ENCODE measurements around the gene MORC4. TPM values are rescaled to one million over a fixed set of nuclear protein-coding genes. Genes with fewer than 3 reads are reported as not detected.

The MORC4 gene
- total RNA-seq, 1 experiment from 2014 or later = 69.7 TPM

GRCh38 chrX:106964290-106964689 is 35.7 kb downstream of the MORC4 start:
- H3K27me3 Mint-ChIP-seq (ENCODE audit: insufficient read depth, unreplicated experiment) = no peaks in the 10 kb centered on the region

GRCh38 chrX:106963111-106963510 is 36.9 kb downstream of the MORC4 start:
- H3K36me3 Mint-ChIP-seq (ENCODE audit: insufficient read depth, unreplicated experiment) = peaks cover 38% of the 10 kb centered on the region

More at GRCh38 chrX:106964290-106964689, 35.7 kb downstream of the MORC4 start:
- H3K36me3 ChIP-seq (ENCODE audit: control insufficient read depth, insufficient read depth, low read length) = no peaks in the 10 kb centered on the region
- Mint-ChIP-seq H3K9me3 (ENCODE audit: unreplicated experiment) (no peaks in the 10 kb centered on the region), H3K4me3 (ENCODE audit: unreplicated experiment) (no peak overlapping the region), H3K27ac (ENCODE audit: unreplicated experiment) (no peak overlapping the region), H3K36me3 (ENCODE audit: insufficient read depth, unreplicated experiment) (peaks cover 42% of the 10 kb centered on the region), H3K4me1 (ENCODE audit: low read depth, unreplicated experiment) (peaks cover 7% of the 10 kb centered on the region)
- H3K27me3 ChIP-seq (replicated peaks; ENCODE audit: control insufficient read depth, insufficient read depth, low read length) = no peaks in the 10 kb centered on the region
- H3K4me1 ChIP-seq = no peaks in the 10 kb centered on the region
- intact Hi-C loops (cut with micrococcal nuclease; ENCODE audit: unreplicated experiment) = no loop called here
- no TSS peak for BruUV-seq (replicated peaks)
- no peak overlapping the region for H3K4me3 ChIP-seq (ENCODE audit: low read depth, low read length)
- no peak for DNase-seq
- ChIA-PET POLR2A (no interaction called here), CTCF (no interaction called here)
- no peaks in the 10 kb centered on the region for H3K9me3 ChIP-seq
- TF ChIP-seq CTCF (IDR thresholded peaks at IDR 0.05; ENCODE audit: insufficient read depth in 1 of 2, low read depth in 1 of 2, low read length in 1 of 2, severe bottlenecking in 1 of 2, unreplicated experiment in 1 of 2) = no peak

GRCh38 chrX:106959901-106960300 is 40.1 kb downstream of the MORC4 start:
- peaks cover 11% of the 10 kb centered on the region for H3K4me1 ChIP-seq
- no peaks in the 10 kb centered on the region for H3K27me3 ChIP-seq (replicated peaks; ENCODE audit: control insufficient read depth, insufficient read depth, low read length)
- POLR2A ChIA-PET = no interaction called here
- Mint-ChIP-seq H3K27ac (ENCODE audit: unreplicated experiment) (no peak overlapping the region), H3K4me3 (ENCODE audit: unreplicated experiment) (no peak overlapping the region), H3K36me3 (ENCODE audit: insufficient read depth, unreplicated experiment) (peaks cover 48% of the 10 kb centered on the region), H3K27me3 (ENCODE audit: insufficient read depth, unreplicated experiment) (no peaks in the 10 kb centered on the region), H3K4me1 (ENCODE audit: low read depth, unreplicated experiment) (peaks cover 11% of the 10 kb centered on the region), H3K9me3 (ENCODE audit: unreplicated experiment) (no peaks in the 10 kb centered on the region)
- intact Hi-C loops (cut with micrococcal nuclease; ENCODE audit: unreplicated experiment) = loop anchor here (1.0 kb wide), 1 partner anchor 66 kb away; no protein-coding TSS in a partner anchor
- peak; percentile 23 to 24 for TF ChIP-seq CTCF (IDR thresholded peaks at IDR 0.05; ENCODE audit: insufficient read depth in 1 of 2, low read depth in 1 of 2, low read length in 1 of 2, severe bottlenecking in 1 of 2, unreplicated experiment in 1 of 2)
- no TSS peak for BruUV-seq (replicated peaks)
- DNase-seq = peak; percentile 38 to 49
- H3K9me3 ChIP-seq = no peaks in the 10 kb centered on the region
- CTCF ChIA-PET = interaction anchor here (0.6 to 2.2 kb wide), 11 partner anchors 27 to 267 kb away, joined by 3 to 58 read pairs (median 5); partner anchors contain the start of gene RIPPLY1
- no peaks in the 10 kb centered on the region for H3K36me3 ChIP-seq (ENCODE audit: control insufficient read depth, insufficient read depth, low read length)
- H3K4me3 ChIP-seq (ENCODE audit: low read depth, low read length) = no peak overlapping the region

More at GRCh38 chrX:106963111-106963510, 36.9 kb downstream of the MORC4 start:
- H3K9me3 Mint-ChIP-seq (ENCODE audit: unreplicated experiment) = no peaks in the 10 kb centered on the region
- POLR2A ChIA-PET = no interaction called here
- intact Hi-C loops (cut with micrococcal nuclease; ENCODE audit: unreplicated experiment) = no loop called here
- H3K4me1 ChIP-seq = no peaks in the 10 kb centered on the region
- H3K9me3 ChIP-seq = no peaks in the 10 kb centered on the region
- no peak overlapping the region for H3K4me3 ChIP-seq (ENCODE audit: low read depth, low read length)
- CTCF ChIA-PET = no interaction called here
- no peak for TF ChIP-seq CTCF (IDR thresholded peaks at IDR 0.05; ENCODE audit: insufficient read depth in 1 of 2, low read depth in 1 of 2, low read length in 1 of 2, severe bottlenecking in 1 of 2, unreplicated experiment in 1 of 2)
- H3K27ac Mint-ChIP-seq (ENCODE audit: unreplicated experiment) = no peak overlapping the region
- H3K4me3 Mint-ChIP-seq (ENCODE audit: unreplicated experiment) = no peak overlapping the region
- no peaks in the 10 kb centered on the region for H3K27me3 ChIP-seq (replicated peaks; ENCODE audit: control insufficient read depth, insufficient read depth, low read length)
- no TSS peak for BruUV-seq (replicated peaks)
- H3K4me1 Mint-ChIP-seq (ENCODE audit: low read depth, unreplicated experiment) = peaks cover 7% of the 10 kb centered on the region
- no peaks in the 10 kb centered on the region for H3K36me3 ChIP-seq (ENCODE audit: control insufficient read depth, insufficient read depth, low read length)
- no peak for DNase-seq
- H3K27me3 Mint-ChIP-seq (ENCODE audit: insufficient read depth, unreplicated experiment) = no peaks in the 10 kb centered on the region
